Fibroblast of mammary gland (primary cell): ENCODE results near the gene FBXO10.

Experiments
- DNase-seq: peaks from one replicate; pipeline ENCODE4 v3.0.0-alpha.2; 2010; ENCODE audit warnings: low read depth
- H3K4me3 ChIP-seq: 2 replicates; pipeline ENCODE4 v1.5.1; 2011; ENCODE audit warnings: low read depth, mild to moderate bottlenecking, low read length, moderate library complexity; ENCODE audit not compliant: control insufficient read depth
- TF ChIP-seq, protein P1 (sequence below): conservative IDR thresholded peaks from 2 replicates; pipeline ENCODE4 v1.5.1; 2011; ENCODE audit warnings: low read depth, low read length, inconsistent platforms; ENCODE audit not compliant: control insufficient read depth, insufficient read depth

FBXO10 gene

DNA sequence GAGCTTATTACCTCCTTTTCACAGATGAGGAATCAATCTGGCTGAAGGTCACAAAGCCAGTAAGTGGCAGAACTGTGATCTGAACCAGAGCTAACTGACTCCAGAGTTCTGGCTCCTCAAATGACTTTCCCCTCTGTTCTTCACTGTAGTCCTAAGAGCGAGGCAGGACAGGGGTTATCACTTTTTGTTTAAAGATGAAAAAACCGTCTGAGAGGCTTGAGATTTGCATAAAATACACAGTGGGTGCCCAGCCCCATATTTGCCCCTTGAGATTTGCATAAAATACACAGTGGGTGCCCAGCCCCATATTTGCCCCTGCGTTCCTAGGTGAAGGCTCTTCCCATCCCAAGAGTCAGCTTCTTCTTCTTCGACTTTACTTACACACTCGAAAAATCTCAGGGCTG is 667 bp downstream of the FBXO10 start:
- TF ChIP-seq, protein P1, sequence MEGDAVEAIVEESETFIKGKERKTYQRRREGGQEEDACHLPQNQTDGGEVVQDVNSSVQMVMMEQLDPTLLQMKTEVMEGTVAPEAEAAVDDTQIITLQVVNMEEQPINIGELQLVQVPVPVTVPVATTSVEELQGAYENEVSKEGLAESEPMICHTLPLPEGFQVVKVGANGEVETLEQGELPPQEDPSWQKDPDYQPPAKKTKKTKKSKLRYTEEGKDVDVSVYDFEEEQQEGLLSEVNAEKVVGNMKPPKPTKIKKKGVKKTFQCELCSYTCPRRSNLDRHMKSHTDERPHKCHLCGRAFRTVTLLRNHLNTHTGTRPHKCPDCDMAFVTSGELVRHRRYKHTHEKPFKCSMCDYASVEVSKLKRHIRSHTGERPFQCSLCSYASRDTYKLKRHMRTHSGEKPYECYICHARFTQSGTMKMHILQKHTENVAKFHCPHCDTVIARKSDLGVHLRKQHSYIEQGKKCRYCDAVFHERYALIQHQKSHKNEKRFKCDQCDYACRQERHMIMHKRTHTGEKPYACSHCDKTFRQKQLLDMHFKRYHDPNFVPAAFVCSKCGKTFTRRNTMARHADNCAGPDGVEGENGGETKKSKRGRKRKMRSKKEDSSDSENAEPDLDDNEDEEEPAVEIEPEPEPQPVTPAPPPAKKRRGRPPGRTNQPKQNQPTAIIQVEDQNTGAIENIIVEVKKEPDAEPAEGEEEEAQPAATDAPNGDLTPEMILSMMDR: no peak
- DNase-seq: no peak
- H3K4me3 ChIP-seq: peak overlapping the region; percentile 75

DNA sequence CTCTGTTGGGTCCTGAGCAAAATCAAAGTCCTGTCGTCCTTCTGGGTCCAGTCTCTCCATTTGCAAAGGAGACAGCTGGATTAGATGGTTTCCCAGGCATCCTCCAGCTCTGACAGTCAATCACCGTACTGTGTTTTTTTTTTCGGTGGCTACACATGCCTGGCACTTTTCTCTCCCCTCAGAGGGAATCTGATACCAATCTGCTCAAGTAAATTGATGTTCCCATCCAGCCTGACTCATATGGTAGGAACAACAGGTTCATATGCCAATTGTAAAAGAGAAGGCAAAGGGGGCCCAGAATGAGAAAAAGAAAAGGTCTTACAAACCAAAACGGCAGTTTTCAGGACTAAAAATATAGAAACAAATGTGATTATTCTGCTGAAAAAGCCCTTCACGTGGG is 1.2 kb downstream of the FBXO10 start:
- H3K4me3 ChIP-seq: peak overlapping the region; percentile 75
- TF ChIP-seq, protein P1: no peak
- peak; percentile 55 for DNase-seq

DNA sequence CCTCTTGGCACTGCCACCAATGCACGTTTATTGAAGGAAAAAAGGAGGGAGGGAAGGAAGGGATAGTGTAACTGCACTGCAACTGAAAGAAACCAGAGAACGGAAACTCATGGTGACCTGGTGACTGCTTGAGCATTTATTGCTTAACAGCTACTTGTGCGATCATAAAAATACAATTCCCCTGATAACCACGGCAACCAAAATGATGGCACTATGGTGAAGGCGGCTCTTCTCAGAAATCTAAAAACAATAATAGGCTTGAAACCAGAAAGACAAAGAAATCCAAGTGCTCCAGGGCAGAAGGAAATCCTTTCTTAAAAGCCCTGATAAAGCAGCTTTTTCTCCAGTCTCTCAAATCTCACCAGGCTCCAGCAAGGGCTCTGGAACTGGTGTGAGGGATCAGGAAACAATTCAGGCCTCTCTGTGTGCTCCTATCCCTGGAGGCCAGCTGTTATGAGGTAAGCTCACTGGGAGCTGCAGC is 1.9 kb downstream of the FBXO10 start:
- no peak overlapping the region for H3K4me3 ChIP-seq
- TF ChIP-seq, protein P1: no peak
- DNase-seq: peak; percentile 57

DNA sequence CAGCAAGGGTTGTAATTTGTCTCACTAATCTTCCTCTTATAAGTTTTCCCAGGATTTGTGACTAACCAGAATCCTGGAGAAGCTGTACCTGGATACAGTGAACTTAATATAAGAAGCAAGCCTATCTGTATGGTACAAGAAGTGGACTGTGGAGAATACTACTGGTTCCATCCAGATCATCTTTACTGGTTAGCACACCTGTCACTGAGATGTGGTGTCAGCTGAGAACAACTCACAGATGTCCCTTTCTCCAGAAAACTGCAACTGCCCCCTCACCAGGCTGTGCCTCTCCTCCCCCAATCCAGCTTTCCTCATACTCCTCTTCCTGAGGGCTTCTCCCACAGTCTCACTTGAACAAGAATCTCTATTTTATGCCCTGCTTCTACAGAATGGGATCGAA is 4.9 kb downstream of the FBXO10 start:
- DNase-seq: no peak
- H3K4me3 ChIP-seq: no peak overlapping the region
- TF ChIP-seq, protein P1: no peak

DNA sequence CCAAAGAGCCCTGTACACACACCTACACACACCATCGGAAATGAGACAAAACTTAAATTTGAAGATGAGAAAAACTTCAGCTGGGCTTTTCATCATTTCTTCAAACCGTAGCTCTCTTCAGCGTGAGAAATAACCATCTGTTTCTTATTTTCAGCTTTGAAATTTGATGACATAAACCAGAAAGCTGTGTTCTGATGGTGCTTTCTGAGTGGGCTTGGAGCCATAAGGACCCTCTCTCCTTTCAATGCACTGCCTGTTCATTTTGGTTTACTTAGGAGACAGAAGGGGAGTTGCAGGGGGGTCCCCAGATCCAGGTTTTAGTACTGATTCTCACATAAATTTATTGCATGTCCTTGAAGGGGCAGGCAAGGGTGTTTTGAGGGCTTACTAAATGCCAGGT is 9.5 kb downstream of the FBXO10 start:
- TF ChIP-seq, protein P1: no peak
- H3K4me3 ChIP-seq: no peak overlapping the region
- DNase-seq: peak; percentile 20

DNA sequence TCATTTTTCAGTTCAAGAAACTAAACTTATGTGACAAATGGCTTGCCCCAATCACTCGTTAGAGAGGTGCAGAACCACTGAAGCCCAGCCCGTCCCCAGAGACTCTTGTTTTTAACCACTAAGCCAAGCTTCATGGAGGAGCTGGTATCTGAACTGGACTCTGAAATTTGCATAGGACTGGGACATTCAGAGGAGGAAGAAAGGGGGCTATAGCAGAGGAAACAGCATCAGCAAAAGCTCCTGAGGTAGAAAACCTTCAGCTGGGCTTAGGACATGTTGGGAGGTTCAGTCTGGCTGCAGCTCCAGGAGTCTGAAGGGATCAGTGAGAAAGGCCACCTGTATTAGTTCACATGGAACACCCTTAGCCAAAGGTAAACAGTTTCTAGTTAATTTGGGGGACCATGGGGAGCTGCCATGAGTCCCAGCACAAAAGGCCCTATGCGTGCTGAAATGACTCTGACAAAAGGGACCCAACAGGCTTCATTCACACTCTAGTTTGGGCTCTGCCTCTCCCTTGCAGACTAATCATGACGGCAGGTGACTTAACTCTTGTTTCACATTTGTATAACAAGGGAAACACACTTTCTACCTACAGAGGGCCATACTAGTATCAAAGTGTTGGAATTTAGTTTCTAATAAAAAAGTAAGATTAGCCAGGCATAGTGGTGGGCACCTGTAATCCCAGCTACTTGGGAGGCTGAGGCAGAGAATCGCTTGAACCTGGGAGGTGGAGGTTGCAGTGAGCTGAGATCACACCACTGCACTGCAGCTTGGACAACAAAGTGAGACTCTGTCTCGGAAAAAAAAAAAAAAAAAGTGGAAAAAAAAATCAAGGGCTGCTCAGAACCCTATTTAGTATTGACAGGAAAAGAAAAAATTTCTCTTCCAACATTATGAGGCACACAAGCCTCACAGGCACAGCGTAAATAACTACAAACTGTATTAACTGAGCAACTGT is 10.2 kb downstream of the FBXO10 start:
- no peak for DNase-seq
- H3K4me3 ChIP-seq: no peak overlapping the region
- TF ChIP-seq, protein P1: no peak
